Sigmoid colon (tissue), 4 donors: ENCODE results near the gene DBF4.

ENCODE experiments used
- EP300 ChIP-seq, 4 donors: sonication (generic); formaldehyde crosslinking; IDR thresholded peaks; one replicate each; pipeline ENCODE4 v1.6.1; 2017; ENCODE audit warnings: antibody characterized with exemption in 4 of 4
- POLR2A ChIP-seq, 2 donors: fragments of 450-650 bp; IDR thresholded peaks; one replicate each; pipeline ENCODE4 v1.6.1; 2016; ENCODE audit warnings: antibody characterized with exemption in 2 of 2, mild to moderate bottlenecking in 2 of 2, moderate library complexity in 2 of 2
- POLR2AphosphoS5 ChIP-seq, 4 donors: sonication (generic); formaldehyde crosslinking; IDR thresholded peaks; one replicate each; pipeline ENCODE4 v1.6.1; 2017; ENCODE audit warnings: antibody characterized with exemption in 4 of 4
- TF ChIP-seq, protein P1 (sequence below), 4 experiments: fragments of 450-650 bp in 3 of 4; fragments of 200-600 bp in 1 of 4; IDR thresholded peaks; one replicate each; pipeline ENCODE4 v1.5.1; 2016 to 2019; ENCODE audit warnings: antibody characterized with exemption in 4 of 4, mild to moderate bottlenecking in 3 of 4, moderate library complexity in 2 of 4

DNA sequence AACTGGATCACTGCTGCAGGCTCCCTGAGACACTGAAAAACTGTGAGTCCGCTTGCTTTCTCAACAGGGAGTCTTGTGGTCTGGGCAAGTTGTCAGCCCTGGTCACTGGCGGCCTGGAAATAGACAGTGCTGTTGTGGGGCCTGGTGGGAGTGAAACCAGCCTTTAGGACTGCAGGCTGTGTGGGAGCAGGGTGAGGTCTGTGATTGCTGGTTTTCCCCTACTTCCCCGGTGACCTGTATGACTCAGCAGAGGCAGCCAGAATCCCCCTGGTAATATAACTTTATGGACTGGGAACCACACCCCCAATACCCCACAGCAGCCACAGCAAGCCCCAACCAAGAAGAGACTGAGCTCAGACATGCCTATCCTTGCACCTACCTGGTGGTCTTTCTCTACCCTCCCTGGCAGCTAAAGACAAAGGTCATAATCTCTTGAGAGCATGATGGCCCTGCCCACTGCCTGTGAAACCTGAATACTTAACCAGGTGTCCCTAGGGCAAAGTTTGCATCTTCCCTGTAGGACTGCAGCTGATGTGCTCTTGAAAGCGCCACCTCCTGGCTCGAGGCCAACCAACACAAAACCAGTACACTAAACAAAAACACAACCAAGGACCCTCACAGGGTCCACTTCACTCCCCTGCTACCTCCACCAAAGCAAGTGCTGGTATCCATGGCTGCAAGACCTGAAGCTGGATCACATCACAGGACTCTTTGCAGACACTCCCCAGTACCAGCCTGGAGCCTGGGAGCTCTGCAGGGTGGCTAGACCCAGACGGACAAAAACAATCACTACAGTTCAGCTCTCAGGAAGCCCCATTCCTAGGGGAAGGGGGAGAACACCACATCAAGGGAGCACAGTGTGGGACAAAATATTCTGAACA is 50.5 kb downstream of the DBF4 start:
- TF ChIP-seq, protein P1, sequence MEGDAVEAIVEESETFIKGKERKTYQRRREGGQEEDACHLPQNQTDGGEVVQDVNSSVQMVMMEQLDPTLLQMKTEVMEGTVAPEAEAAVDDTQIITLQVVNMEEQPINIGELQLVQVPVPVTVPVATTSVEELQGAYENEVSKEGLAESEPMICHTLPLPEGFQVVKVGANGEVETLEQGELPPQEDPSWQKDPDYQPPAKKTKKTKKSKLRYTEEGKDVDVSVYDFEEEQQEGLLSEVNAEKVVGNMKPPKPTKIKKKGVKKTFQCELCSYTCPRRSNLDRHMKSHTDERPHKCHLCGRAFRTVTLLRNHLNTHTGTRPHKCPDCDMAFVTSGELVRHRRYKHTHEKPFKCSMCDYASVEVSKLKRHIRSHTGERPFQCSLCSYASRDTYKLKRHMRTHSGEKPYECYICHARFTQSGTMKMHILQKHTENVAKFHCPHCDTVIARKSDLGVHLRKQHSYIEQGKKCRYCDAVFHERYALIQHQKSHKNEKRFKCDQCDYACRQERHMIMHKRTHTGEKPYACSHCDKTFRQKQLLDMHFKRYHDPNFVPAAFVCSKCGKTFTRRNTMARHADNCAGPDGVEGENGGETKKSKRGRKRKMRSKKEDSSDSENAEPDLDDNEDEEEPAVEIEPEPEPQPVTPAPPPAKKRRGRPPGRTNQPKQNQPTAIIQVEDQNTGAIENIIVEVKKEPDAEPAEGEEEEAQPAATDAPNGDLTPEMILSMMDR (IDR thresholded peaks at IDR 0.05), result no peak
- no peak for TF ChIP-seq POLR2AphosphoS5 (IDR thresholded peaks at IDR 0.05)
- TF ChIP-seq POLR2A (IDR thresholded peaks at IDR 0.05), result no peak
- TF ChIP-seq EP300 (IDR thresholded peaks at IDR 0.05), result no peak
